ENCODE results near the gene TMEM239.

DNA sequence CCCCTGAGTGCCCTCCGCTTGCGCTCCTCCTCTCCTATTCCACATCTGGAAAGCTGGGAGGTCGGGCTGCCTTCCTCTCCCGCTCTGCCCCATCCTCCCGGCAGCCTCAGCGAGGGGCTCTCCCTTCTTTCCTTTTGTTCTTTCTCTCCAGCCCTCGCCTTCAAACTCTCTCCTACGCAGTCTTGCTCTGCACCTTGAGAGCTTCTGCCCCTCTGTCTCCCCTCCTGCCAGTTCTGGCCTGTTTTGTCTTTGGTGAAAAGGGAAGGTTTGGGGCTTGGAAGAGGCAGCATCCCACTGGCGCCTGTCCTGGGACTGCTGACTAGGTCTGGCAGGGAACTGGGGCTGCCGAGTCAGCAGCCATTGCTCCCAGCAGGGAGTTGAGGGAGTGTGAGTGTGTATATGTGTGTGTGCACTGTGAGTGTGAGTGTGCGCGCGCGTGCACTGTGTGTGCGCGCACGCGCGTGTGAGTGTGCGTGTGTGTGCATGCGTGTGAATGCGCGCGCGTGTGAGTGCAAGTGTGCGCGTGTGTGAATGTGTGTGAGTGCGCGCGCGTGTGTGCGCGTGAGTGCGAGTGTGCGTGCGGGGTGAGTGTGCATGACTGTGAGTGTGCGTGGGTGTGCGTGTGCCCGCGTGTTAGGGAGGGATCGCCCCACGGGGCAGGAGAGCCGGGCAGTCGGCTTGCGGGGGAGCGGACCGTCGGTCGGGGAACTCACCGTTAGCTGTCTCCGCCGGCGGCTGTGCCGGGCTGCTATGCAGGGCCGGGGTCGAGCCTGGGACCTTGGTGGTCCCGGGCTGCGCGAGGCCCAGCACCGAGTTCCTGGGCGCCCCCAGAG is 16.3 kb upstream of the TMEM239 start:
- TF ChIP-seq POLR2A (IDR thresholded peaks at IDR 0.05; ENCODE audit: low read depth, low read length) (no peak), TAF1 (IDR thresholded peaks at IDR 0.05; ENCODE audit: borderline replicate concordance, low read depth, low read length) (no peak)
